GM21576 (cell line): ENCODE results near the gene PFKL.

ENCODE experiments used
- ATAC-seq: cut with Tn5 transposase; IDR thresholded peaks from one replicate; pipeline ENCODE4 v1.9.1; 2021; ENCODE audit warnings: mild to moderate bottlenecking, moderate library complexity; ENCODE audit not compliant: unreplicated experiment

PFKL gene

DNA sequence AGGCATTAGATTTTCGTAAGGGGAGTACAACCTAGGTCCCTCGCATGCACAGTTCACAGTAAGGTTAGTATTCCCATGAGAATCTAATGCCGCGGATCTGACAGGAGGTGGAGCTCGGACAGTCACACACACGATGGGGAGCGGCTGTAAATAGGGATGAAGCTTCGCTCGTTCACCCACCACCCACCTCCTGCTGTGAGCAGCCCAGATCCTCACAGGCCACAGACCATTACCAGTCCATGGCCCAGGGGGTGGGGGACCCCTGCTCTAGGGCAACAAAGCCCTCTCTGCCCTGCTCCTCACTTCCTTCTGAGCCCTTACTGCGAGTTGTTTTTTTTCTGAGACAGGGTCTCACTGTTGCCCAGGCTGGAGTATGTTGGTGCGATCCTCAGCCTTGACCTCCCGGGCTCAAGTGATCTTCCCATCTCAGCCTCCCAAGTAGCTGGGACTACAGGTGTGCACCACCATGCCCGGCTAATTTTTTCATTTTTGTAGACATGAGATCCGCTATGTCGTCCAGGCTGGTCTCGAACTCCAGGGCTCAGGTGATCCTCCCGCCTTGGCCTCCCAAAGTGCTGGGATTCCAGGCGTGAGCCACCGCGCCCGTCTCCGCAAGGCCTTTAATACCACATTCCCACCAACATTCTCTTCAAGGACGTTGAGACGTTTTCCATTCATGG, 74.9 kb downstream of the PFKL start:
- ATAC-seq = no peak

DNA sequence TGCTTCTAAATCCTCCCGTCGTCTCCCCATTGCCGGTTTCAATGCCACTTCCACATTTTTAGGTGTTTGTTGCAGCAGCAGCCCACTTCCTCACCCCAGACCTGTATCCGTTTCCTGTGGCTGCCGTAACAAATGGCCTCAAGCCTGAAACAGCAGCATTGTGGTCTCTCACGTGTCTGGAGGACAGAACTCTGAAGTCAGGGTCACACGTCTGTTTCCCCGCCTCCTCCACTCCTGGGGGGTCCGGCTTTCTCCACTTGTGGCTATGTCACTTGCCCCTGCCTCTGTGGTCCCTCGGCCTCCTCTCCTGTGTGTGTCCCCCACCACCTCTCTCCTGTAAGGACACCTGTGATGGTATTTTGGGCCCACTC, 75.4 kb downstream of the PFKL start:
- no peak for ATAC-seq

DNA sequence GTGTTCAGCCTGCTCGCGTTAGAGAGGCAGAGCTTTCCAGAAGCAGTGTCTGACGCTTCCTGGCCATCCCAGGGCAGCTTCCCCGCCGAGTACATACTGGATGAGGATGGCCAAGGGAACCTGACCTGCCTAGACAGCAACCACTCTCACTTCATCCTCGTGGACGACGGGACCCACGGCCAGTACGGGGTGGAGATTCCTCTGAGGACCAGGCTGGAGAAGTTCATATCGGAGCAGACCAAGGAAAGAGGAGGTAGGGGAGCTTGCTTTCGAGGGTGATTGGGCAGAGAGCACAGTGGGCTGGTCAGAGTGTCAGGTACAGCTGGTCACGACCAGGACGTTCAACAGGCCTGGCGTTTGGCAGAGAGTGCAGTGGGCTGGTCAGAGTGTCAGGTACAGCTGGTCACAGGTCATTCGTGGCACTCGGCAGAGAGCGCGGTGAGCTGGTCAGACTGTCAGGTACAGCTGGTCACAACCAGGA, 75.9 kb downstream of the PFKL start:
- ATAC-seq = no peak

DNA sequence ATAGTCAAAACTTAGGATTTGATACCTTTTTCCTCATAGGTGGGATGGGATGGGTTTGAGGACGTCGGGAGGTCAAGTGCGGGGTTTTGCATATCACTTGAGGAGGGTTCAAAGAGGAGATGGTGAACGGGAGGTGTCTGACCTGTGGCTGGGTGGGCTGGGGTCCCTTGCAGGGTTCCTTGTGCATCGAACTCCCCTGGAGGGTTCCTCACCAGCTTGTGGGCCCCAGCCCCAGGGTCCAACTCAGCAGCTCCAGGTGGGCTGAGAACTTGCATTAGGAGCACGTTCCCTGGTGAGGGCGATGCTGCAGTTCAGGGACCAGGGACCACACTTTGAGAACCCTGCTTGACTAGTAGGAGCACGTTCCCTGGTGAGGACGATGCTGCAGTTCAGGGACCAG, 76.8 kb downstream of the PFKL start:
- no peak for ATAC-seq
